Endothelial cell of umbilical vein (primary cell): ENCODE results near the gene FOXP1. TPM values are rescaled to one million over a fixed set of nuclear protein-coding genes. Genes with fewer than 3 reads are reported as not detected.
A peak's percentile ranks its signal among the peaks of the same experiment; 100 is the strongest.

Experiments used
- BruUV-seq: library from RNA; stranded (reverse); fragments of 400-500 nt; replicated peaks from 2 replicates; lab custom pipeline; 2021; lab: Mats Ljungman, UMichigan
- CTCF ChIA-PET: fragments of 300-600, 350-600 bp; sonication (Branson Sonifier 250); formaldehyde crosslinking; loops from one replicate; lab custom pipeline; 2021; ENCODE audit warnings: antibody characterized with exemption, inconsistent platforms; lab: Charles Lee
- POLR2A ChIA-PET: fragments of 300-600, 350-600 bp; sonication (Branson Sonifier 250); formaldehyde crosslinking; loops from one replicate; lab custom pipeline; 2021; ENCODE audit warnings: antibody characterized with exemption, inconsistent platforms; lab: Charles Lee
- DNase-seq: peaks from one replicate; pipeline ENCODE4 v3.0.0-alpha.2; 2011; ENCODE audit warnings: low read depth, low spot score
- FAIRE-seq: peaks from 2 replicates; lab custom pipeline; 2011; peaks lifted over from hg19 to GRCh38; lab: Jason Lieb, UNC
- H2AFZ ChIP-seq: 2 replicates; pipeline ENCODE4 v1.6.0; 2012; ENCODE audit warnings: low read depth, low read length, control low read depth, inconsistent platforms
- H3K27ac ChIP-seq: 2 replicates; pipeline ENCODE4 v1.5.1; 2011; ENCODE audit warnings: low read depth, mild to moderate bottlenecking, control low read depth, low read length, moderate library complexity; ENCODE audit not compliant: insufficient read depth
- H3K27me3 ChIP-seq, 2 experiments: 2 replicates each; pipeline versions ENCODE4 v1.6.0 to v1.6.1; 2011; ENCODE audit warnings: low read length in 2 of 2, mixed read lengths in 1 of 2; ENCODE audit not compliant: control insufficient read depth in 2 of 2, insufficient read depth in 2 of 2
- H3K36me3 ChIP-seq, 2 experiments: 2 replicates in 1 of 2; 3 replicates in 1 of 2; pipeline ENCODE4 v1.5.1; 2011; ENCODE audit warnings: low read length in 2 of 2, mild to moderate bottlenecking in 1 of 2, moderate library complexity in 1 of 2; ENCODE audit not compliant: control insufficient read depth in 2 of 2, insufficient read depth in 2 of 2; ENCODE audit errors: extremely low read depth in 1 of 2
- H3K4me1 ChIP-seq: 3 replicates; pipeline ENCODE4 v1.5.1; 2011; ENCODE audit warnings: mild to moderate bottlenecking, low read length; ENCODE audit not compliant: control insufficient read depth, insufficient read depth; ENCODE audit errors: extremely low read depth
- H3K4me2 ChIP-seq: 2 replicates; pipeline ENCODE4 v1.6.1; 2011; ENCODE audit warnings: low read length, control low read depth, mixed read lengths; ENCODE audit not compliant: insufficient read depth
- H3K4me3 ChIP-seq, 3 experiments: fragments of 200-600 bp in 1 of 3; sonication (generic), shearing (Covaris generic) in 1 of 3; replicated peaks in 1 of 3; 2 replicates each; pipeline ENCODE4 v1.5.1; 2011 to 2016; ENCODE audit warnings: control low read depth in 3 of 3, low read length in 3 of 3, mild to moderate bottlenecking in 2 of 3, inconsistent platforms in 1 of 3, low read depth in 1 of 3, moderate library complexity in 1 of 3; ENCODE audit not compliant: insufficient read depth in 1 of 3
- H3K79me2 ChIP-seq: 2 replicates; pipeline ENCODE4 v1.6.0; 2012; ENCODE audit warnings: low read length, inconsistent platforms; ENCODE audit not compliant: control insufficient read depth, insufficient read depth
- H3K9ac ChIP-seq: replicated peaks from 2 replicates; pipeline ENCODE3; 2011; ENCODE audit warnings: low read length, control low read depth; ENCODE audit not compliant: insufficient read depth; ENCODE audit errors: extremely low read depth
- H3K9me1 ChIP-seq: replicated peaks from 3 replicates; pipeline ENCODE4 v1.6.0; 2011; ENCODE audit warnings: mild to moderate bottlenecking, low read length; ENCODE audit not compliant: control insufficient read depth, insufficient read depth; ENCODE audit errors: extremely low read depth
- H3K9me3 ChIP-seq: replicated peaks from 2 replicates; pipeline ENCODE4 v1.5.1; 2012; ENCODE audit warnings: low read length, inconsistent platforms; ENCODE audit not compliant: control insufficient read depth, insufficient read depth
- H4K20me1 ChIP-seq: replicated peaks from 2 replicates; pipeline ENCODE3; 2011; ENCODE audit warnings: mild to moderate bottlenecking, low read length; ENCODE audit not compliant: control insufficient read depth, insufficient read depth; ENCODE audit errors: extremely low read depth
- CTCF ChIP-seq, 2 donors: IDR thresholded peaks; 1 replicate in 1 of 2; 2 replicates in 1 of 2; pipeline ENCODE4 v1.5.1; 2011; ENCODE audit warnings: low read length in 2 of 2, mild to moderate bottlenecking in 2 of 2, moderate library complexity in 2 of 2, control low read depth in 1 of 2, inconsistent platforms in 1 of 2, low read depth in 1 of 2; ENCODE audit not compliant: insufficient read depth in 1 of 2; ENCODE audit errors: extremely low read depth in 1 of 2
- EZH2 ChIP-seq: IDR thresholded peaks from 2 replicates; pipeline ENCODE4 v1.6.1; 2012; ENCODE audit warnings: borderline replicate concordance, low read depth, mild to moderate bottlenecking, moderate library complexity, low read length, inconsistent platforms; ENCODE audit not compliant: severe bottlenecking
- FOS ChIP-seq: IDR thresholded peaks from 2 replicates; pipeline ENCODE4 v1.6.1; 2011; ENCODE audit warnings: mild to moderate bottlenecking, low read length, moderate library complexity, borderline replicate concordance; ENCODE audit not compliant: insufficient read depth
- GATA2 ChIP-seq: IDR thresholded peaks from 2 replicates; pipeline ENCODE4 v1.7.0; 2011; ENCODE audit warnings: low read depth, mild to moderate bottlenecking, moderate library complexity, mixed read lengths, low read length; ENCODE audit not compliant: insufficient read length, insufficient read depth
- JUN ChIP-seq: IDR thresholded peaks from 2 replicates; pipeline ENCODE4 v1.6.1; 2011; ENCODE audit warnings: borderline replicate concordance, low read depth; ENCODE audit not compliant: insufficient read length, insufficient read depth
- MAX ChIP-seq: IDR thresholded peaks from 2 replicates; pipeline ENCODE4 v1.6.1; 2011; ENCODE audit not compliant: insufficient read depth, insufficient read length
- MYC ChIP-seq: IDR thresholded peaks from one replicate; pipeline ENCODE4 v1.6.1; 2011; ENCODE audit warnings: mild to moderate bottlenecking, low read depth, low read length
- POLR2A ChIP-seq: IDR thresholded peaks from 2 replicates; pipeline ENCODE4 v1.6.1; 2012; ENCODE audit warnings: low read depth, mild to moderate bottlenecking, control low read depth, low read length
- POLR2AphosphoS5 ChIP-seq: IDR thresholded peaks from 2 replicates; pipeline ENCODE4 v1.6.1; 2012; ENCODE audit warnings: low read depth, mild to moderate bottlenecking, control low read depth, low read length, moderate library complexity; ENCODE audit not compliant: insufficient read depth
- dilution Hi-C: fragments of 300-500 bp; cut with MboI; formaldehyde crosslinking; loops from one replicate; pipeline ENCODE4 v1.15.0; 2019; ENCODE audit warnings: low sequenced_read_pairs; ENCODE audit not compliant: extremely low pct_ligation_motif_present
- intact Hi-C: fragments of 100-400 bp; cut with micrococcal nuclease; formaldehyde crosslinking; loops from one replicate; pipeline ENCODE4 v1.10.0; 2022
- polyA plus RNA-seq, 4 experiments: library from polyadenylated mRNA; depleted of rRNA in 3 of 4; stranded (reverse) in 3 of 4; unstranded in 1 of 4; fragments of >200 nt; gene quantifications; 2 replicates each; pipeline versions ENCODE4 v1.2.1 to v1.2.3, GENCODE V29; 2011 to 2012; ENCODE audit warnings: missing spikeins in 1 of 4
- total RNA-seq: library from RNA; stranded (reverse); gene quantifications from 2 replicates; pipeline ENCODE4 v1.2.3, GENCODE V29; 2021

Gene FOXP1
- total and polyA plus RNA-seq, 2 donors (not counting 3 experiments of a cell fraction or from before 2014, with no cell fraction given) = 41.0 to 107 TPM

GRCh38 chr3:71258116-71258515, 325.4 kb downstream of the FOXP1 start:
- FAIRE-seq (no peak), DNase-seq (peak; percentile 82)
- H2AFZ ChIP-seq = no peak overlapping the region
- BruUV-seq = no TSS peak
- no peaks in the 10 kb centered on the region for H3K9me1 ChIP-seq
- peak overlapping the region; percentile 34 for H3K4me2 ChIP-seq
- intact Hi-C loops (no loop called here), dilution Hi-C loops (no loop called here)
- no peaks in the 10 kb centered on the region for H4K20me1 ChIP-seq
- H3K27me3 ChIP-seq = no peaks in the 10 kb centered on the region
- ChIA-PET CTCF (interaction anchor here (0.7 to 2.6 kb wide), 7 partner anchors 12 to 708 kb away, joined by 3 to 10 read pairs (median 3); no protein-coding TSS in a partner anchor), POLR2A (no interaction called here)
- H3K9ac ChIP-seq = no peak overlapping the region
- H3K79me2 ChIP-seq = no peaks in the 10 kb centered on the region
- no peak overlapping the region for H3K4me3 ChIP-seq
- H3K27ac ChIP-seq = peak overlapping the region; percentile 23
- H3K4me1 ChIP-seq = peaks cover 20% of the 10 kb centered on the region
- H3K9me3 ChIP-seq = no peaks in the 10 kb centered on the region
- peak; percentile 81 for TF ChIP-seq FOS
- TF ChIP-seq MAX = no peak
- peak; percentile 37 for TF ChIP-seq JUN
- TF ChIP-seq MYC = no peak
- H3K36me3 ChIP-seq = no peaks in the 10 kb centered on the region

- no peak overlapping the region for H3K27ac ChIP-seq
- no peak overlapping the region for H2AFZ ChIP-seq
- DNase-seq (no peak), FAIRE-seq (no peak)
- POLR2A ChIA-PET = no interaction called here
- no peak overlapping the region for H3K9ac ChIP-seq
- no peak for TF ChIP-seq JUN
- TF ChIP-seq POLR2A = no peak
- TF ChIP-seq CTCF (IDR thresholded peaks at IDR 0.05; ENCODE audit: extremely low read depth in 1 of 2, insufficient read depth in 1 of 2, low read depth in 1 of 2, low read length in 2 of 2) = no peak
- TF ChIP-seq GATA2 = no peak
- no peak for TF ChIP-seq POLR2AphosphoS5
- TF ChIP-seq MAX = no peak
- no peak for TF ChIP-seq MYC
- TF ChIP-seq FOS = no peak
- no peak for TF ChIP-seq EZH2
- CTCF ChIA-PET = no interaction called here
- no peak overlapping the region for H3K4me3 ChIP-seq
- BruUV-seq = no TSS peak
- no peaks in the 10 kb centered on the region for H4K20me1 ChIP-seq
- intact Hi-C loops = no loop called here
- no peaks in the 10 kb centered on the region for H3K9me1 ChIP-seq
- H3K36me3 ChIP-seq = no peaks in the 10 kb centered on the region
- H3K9me3 ChIP-seq = no peaks in the 10 kb centered on the region
- peaks cover 33% of the 10 kb centered on the region for H3K4me1 ChIP-seq
- no peaks in the 10 kb centered on the region for H3K79me2 ChIP-seq
- dilution Hi-C loops = no loop called here
- H3K4me2 ChIP-seq = no peak overlapping the region
- H3K27me3 ChIP-seq = no peaks in the 10 kb centered on the region
These were observed 328.0 kb downstream of the FOXP1 start for GRCh38 chr3:71255498-71255897.
